GM12891 (cell line): ENCODE data around the gene APH1A.

Experiments used
- POLR2A ChIP-seq: IDR thresholded peaks from 2 replicates; pipeline ENCODE4 v1.6.1; 2011; ENCODE audit warnings: low read depth, low read length, control low read depth
- POLR2AphosphoS5 ChIP-seq: IDR thresholded peaks from 2 replicates; pipeline ENCODE4 v1.6.1; 2011; ENCODE audit warnings: low read depth, low read length, control low read depth
- POU2F2 ChIP-seq: IDR thresholded peaks from 2 replicates; pipeline ENCODE4 v1.6.1; 2011; ENCODE audit warnings: low read depth, mild to moderate bottlenecking, control low read depth, low read length, moderate library complexity
- TAF1 ChIP-seq: IDR thresholded peaks from 2 replicates; pipeline ENCODE4 v1.6.1; 2011; ENCODE audit warnings: low read depth, low read length, control low read depth

DNA sequence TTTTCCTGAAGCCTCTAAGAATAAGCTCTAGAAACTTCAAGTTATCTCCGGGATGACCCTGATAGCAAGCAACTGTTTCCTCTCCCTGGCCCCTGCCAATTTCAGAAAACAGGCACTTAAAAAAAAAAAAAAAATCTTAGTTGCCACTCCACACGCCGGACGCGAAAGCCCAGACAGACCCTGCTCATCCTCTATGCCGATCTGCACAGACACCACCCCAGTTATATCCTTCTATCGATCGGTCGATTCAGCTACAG is 34.6 kb downstream of the APH1A start:
- no peak for TF ChIP-seq TAF1
- no peak for TF ChIP-seq POU2F2
- TF ChIP-seq POLR2A = no peak
- no peak for TF ChIP-seq POLR2AphosphoS5
